GM12873 (cell line): ENCODE measurements around the gene KCNMB4.

Experiments used
- CTCF ChIP-seq: IDR thresholded peaks from 2 replicates; pipeline ENCODE4 v1.5.1; 2012; ENCODE audit warnings: low read depth, mild to moderate bottlenecking, moderate library complexity, low read length, control low read depth; ENCODE audit not compliant: insufficient read depth; ENCODE audit errors: missing control alignments

The KCNMB4 gene

GRCh38 chr12:70365648-70366518 lies at the start of gene KCNMB4:
KCNMB4 (plus strand) TSS chr12:70366290; CDS start chr12:70366735, 445 bp downstream.
- TF ChIP-seq CTCF: no peak

GRCh38 chr12:70317781-70318180 lies 48.3 kb upstream of the KCNMB4 start:
- no peak for TF ChIP-seq CTCF

GRCh38 chr12:70319605-70320004 lies 46.5 kb upstream of the KCNMB4 start:
- TF ChIP-seq CTCF: no peak

GRCh38 chr12:70321191-70321590 lies 44.9 kb upstream of the KCNMB4 start:
- no peak for TF ChIP-seq CTCF

- no peak for TF ChIP-seq CTCF
These were observed 38.5 kb upstream of the KCNMB4 start for GRCh38 chr12:70327541-70327940.

GRCh38 chr12:70329728-70330127 lies 36.4 kb upstream of the KCNMB4 start:
- TF ChIP-seq CTCF: no peak

GRCh38 chr12:70330158-70330557 lies 35.9 kb upstream of the KCNMB4 start:
- no peak for TF ChIP-seq CTCF
